Uterus (tissue), 4 donors: ENCODE data around the gene TNPO3. TPM values are rescaled to one million over a fixed set of nuclear protein-coding genes. Genes with fewer than 3 reads are reported as not detected.

ENCODE experiments used
- DNase-seq, 2 donors: peaks; one replicate each; pipeline ENCODE4 v3.0.0-alpha.2; 2019 to 2020
- H3K27ac ChIP-seq, 2 donors: fragments of 200-600 bp; sonication (generic); 1 replicate in 1 of 2; 2 replicates in 1 of 2; pipeline ENCODE4 v1.5.1; 2016 to 2018
- H3K27me3 ChIP-seq, 2 donors: fragments of 200-600 bp; sonication (generic); one replicate each; pipeline ENCODE4 v1.5.1; 2018 to 2019; ENCODE audit warnings: control low read depth in 1 of 2
- H3K36me3 ChIP-seq, 2 donors: fragments of 200-600 bp; sonication (generic); one replicate each; pipeline ENCODE4 v1.5.1; 2019; ENCODE audit warnings: control low read depth in 1 of 2
- H3K4me1 ChIP-seq, 2 donors: fragments of 200-600 bp; sonication (generic); one replicate each; pipeline ENCODE4 v1.5.1; 2018 to 2019; ENCODE audit warnings: control low read depth in 1 of 2
- H3K4me3 ChIP-seq, 2 donors: fragments of 200-600 bp; sonication (generic); 1 replicate in 1 of 2; 2 replicates in 1 of 2; pipeline ENCODE4 v1.5.1; 2018 to 2019; ENCODE audit warnings: mild to moderate bottlenecking in 1 of 2
- H3K9me3 ChIP-seq, 2 donors: fragments of 200-600 bp; sonication (generic); one replicate each; pipeline ENCODE4 v1.5.1; 2019; ENCODE audit warnings: control low read depth in 1 of 2
- CTCF ChIP-seq, 4 experiments: fragments of 200-600 bp in 2 of 4; fragments of 450-650 bp in 2 of 4; sonication (generic) in 2 of 4; IDR thresholded peaks; one replicate each; pipeline ENCODE4 v1.5.1; 2016 to 2019; ENCODE audit warnings: antibody characterized with exemption in 4 of 4, mild to moderate bottlenecking in 2 of 4, moderate library complexity in 1 of 4
- POLR2A ChIP-seq, 2 donors: fragments of 450-650 bp; IDR thresholded peaks; one replicate each; pipeline ENCODE4 v1.6.1; 2016; ENCODE audit warnings: antibody characterized with exemption in 2 of 2, mild to moderate bottlenecking in 1 of 2, moderate library complexity in 1 of 2
- intact Hi-C: fragments of 100-400 bp; cut with DNase I; formaldehyde crosslinking; loops from one replicate; pipeline ENCODE4 v1.15.1; 2023; ENCODE audit warnings: low total_unique reads
- total RNA-seq, 4 donors: library from RNA; depleted of rRNA in 3 of 4; stranded (reverse); fragments of >200 nt in 3 of 4; gene quantifications; one replicate each; pipeline versions ENCODE4 v1.1.0 to v1.2.4, GENCODE V29; 2014 to 2023
- donor health status: DM: yes; HTN: yes; CAD: no.

Gene TNPO3
- total RNA-seq, 4 donors from 2014 or later = 14.6 to 57.9 (median 31.9) TPM

GRCh38 chr7:128932862-128933179 is 122.1 kb downstream of the TNPO3 start:
- no peaks in the 10 kb centered on the region for H3K27me3 ChIP-seq
- TF ChIP-seq CTCF (IDR thresholded peaks at IDR 0.05) (no peak), POLR2A (IDR thresholded peaks at IDR 0.05) (no peak)
- intact Hi-C loops = no loop called here

GRCh38 chr7:128931965-128932861 is 122.7 kb downstream of the TNPO3 start:
- Histone ChIP-seq H3K9me3 (no peaks in the 10 kb centered on the region), H3K4me3 (no peak overlapping the region)
- no peak for DNase-seq

More at GRCh38 chr7:128932862-128933179, 122.1 kb downstream of the TNPO3 start:
- H3K4me1 ChIP-seq = peaks cover 0 to 4% of the 10 kb centered on the region in 2 donors
- H3K4me3 ChIP-seq = no peak overlapping the region
- no peak for DNase-seq
- no peaks in the 10 kb centered on the region for H3K9me3 ChIP-seq
- H3K27ac ChIP-seq = no peak overlapping the region
- no peaks in the 10 kb centered on the region for H3K36me3 ChIP-seq

GRCh38 chr7:128931190-128931798 is 123.6 kb downstream of the TNPO3 start:
- no peak for TF ChIP-seq CTCF (IDR thresholded peaks at IDR 0.05)
- TF ChIP-seq POLR2A (IDR thresholded peaks at IDR 0.05) = no peak
- Histone ChIP-seq H3K27me3 (no peaks in the 10 kb centered on the region), H3K4me3 (no peak overlapping the region), H3K9me3 (no peaks in the 10 kb centered on the region), H3K27ac (no peak overlapping the region), H3K4me1 (no peaks in the 10 kb centered on the region), H3K36me3 (no peaks in the 10 kb centered on the region)
- intact Hi-C loops = no loop called here
- DNase-seq = no peak

More at GRCh38 chr7:128931965-128932861, 122.7 kb downstream of the TNPO3 start:
- intact Hi-C loops = no loop called here
- no peaks in the 10 kb centered on the region for H3K4me1 ChIP-seq
- TF ChIP-seq CTCF (IDR thresholded peaks at IDR 0.05) (no peak), POLR2A (IDR thresholded peaks at IDR 0.05) (no peak)
- no peaks in the 10 kb centered on the region for H3K36me3 ChIP-seq
- no peaks in the 10 kb centered on the region for H3K27me3 ChIP-seq
- H3K27ac ChIP-seq = no peak overlapping the region

- DNase-seq = no peak
- Histone ChIP-seq H3K27ac (no peak overlapping the region), H3K9me3 (no peaks in the 10 kb centered on the region), H3K27me3 (no peaks in the 10 kb centered on the region), H3K4me3 (no peak overlapping the region), H3K36me3 (no peaks in the 10 kb centered on the region), H3K4me1 (no peaks in the 10 kb centered on the region)
- TF ChIP-seq POLR2A (IDR thresholded peaks at IDR 0.05) (no peak), CTCF (IDR thresholded peaks at IDR 0.05) (no peak)
- intact Hi-C loops = no loop called here
Measured at GRCh38 chr7:128928882-128929788, 125.8 kb downstream of the TNPO3 start.
